ENCODE measurements around the gene FRAS1.

Gene FRAS1

DNA sequence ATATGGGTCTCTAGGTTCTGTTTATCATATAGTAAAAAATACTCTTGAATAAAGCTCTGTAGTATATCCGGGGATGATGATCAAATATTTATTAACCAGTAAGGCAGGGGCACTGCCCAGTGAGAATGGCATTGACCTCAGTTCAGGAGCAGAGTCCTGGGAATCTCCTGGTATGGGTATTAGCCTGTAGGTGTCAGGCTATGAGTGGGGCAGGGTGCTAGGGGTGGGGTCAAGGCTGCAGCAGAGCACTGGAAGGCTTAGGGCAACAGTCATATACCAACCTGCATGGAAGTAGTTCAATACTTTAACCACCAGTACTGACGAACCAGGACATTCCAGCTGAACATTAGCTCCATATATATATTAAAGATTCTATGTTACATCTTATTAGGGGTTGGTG, 274.1 kb downstream of the FRAS1 start:
- FAIRE-seq = no peak

DNA sequence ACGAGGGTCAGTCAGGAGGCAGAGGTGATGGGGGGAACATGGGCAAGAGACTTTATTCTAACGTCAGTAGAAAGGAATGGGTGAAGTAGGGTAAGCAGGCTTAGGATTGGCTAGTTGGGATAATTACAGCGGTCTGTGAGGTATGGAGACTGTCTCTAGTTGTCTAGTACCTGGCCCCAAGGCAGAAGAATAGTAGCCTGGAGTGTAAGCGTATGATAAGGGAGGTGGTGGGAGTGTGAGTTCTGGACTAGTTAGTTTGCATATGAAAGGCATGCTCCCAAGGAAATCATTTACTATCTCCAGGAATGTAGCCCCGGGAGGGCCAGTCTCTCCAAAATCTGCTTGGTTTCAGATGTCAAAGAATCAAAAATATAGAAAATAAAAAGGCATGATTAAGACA, 274.8 kb downstream of the FRAS1 start:
- no peak for FAIRE-seq

GRCh38 chr4:78332976-78333375, 275.9 kb downstream of the FRAS1 start:
- FAIRE-seq = no peak

DNA sequence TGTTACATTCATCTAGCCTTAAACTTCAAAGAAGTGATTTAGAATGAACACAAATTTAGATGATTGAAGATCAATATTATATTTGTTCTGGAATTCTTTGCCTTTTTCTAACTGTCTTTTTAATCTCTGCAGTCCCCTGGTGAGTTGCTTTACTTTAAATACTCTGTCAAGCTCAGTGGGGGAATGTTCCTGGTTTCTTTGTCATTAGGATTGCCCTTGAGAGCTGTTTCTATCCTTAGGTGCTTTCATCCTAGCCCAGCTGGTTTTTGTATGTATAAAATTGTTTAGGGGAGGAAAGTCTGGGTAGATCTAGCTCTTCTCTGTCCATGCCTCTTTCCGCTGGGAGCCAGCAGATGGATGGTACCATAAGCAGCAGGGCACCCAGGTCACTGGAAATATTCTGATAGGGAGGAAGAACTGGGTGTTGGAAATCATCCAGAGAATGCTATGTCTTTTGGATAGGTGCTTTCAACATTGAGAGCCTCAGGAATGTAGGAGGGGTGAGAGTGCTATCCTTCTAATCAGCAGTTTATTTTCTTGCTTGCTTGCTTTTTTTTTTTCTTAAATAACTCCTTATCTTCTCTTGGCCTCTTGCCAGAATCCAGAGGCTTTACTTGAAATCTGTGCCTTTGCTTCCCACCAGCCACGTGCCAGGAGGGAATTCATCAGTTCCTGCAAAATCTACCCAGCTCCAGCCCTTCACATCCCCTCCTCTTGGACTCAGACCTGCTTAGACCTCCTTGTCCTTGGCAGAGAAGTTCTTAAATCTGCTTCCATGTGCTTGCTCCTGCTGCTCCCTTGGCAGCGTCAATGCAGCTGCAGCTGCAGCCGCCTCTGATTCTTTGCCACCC, 279.2 kb downstream of the FRAS1 start:
- FAIRE-seq = no peak

DNA sequence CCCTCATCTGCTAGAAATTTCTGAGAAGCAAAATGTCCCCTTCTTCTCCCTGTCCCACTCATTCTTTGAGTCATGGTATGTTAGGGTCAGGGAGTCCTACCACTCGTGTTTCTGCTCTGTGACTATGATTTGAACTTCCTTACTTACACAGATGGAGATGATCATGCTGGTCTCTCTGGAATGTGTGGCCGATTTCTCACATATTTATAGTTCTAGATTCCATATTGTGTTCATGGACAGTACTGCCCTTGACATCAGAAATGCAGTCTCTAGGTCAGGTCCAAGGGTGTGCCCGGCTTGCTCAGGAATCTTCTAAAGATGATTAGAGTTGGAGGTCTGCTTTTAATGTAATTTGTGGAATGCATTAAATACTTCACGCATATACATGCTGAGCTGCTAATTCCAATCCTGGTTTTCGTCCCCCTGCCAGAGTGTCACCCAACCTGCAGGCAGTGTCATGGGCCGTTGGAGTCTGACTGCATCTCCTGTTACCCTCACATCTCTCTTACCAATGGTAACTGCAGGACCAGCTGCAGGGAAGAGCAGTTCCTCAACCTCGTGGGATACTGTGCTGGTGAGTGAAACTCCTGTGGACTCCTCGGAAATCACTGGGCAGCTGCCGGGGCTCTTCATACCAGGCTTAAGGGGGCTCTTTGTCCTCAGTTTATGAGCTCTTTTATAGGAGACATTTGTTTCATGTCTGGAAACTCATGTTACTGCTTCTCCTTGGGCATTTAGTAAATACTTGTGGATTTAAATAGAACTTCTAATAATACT, 280.3 kb downstream of the FRAS1 start:
- no peak for FAIRE-seq

- no peak for FAIRE-seq
These were observed 285.0 kb downstream of the FRAS1 start for GRCh38 chr4:78342125-78342524.

DNA sequence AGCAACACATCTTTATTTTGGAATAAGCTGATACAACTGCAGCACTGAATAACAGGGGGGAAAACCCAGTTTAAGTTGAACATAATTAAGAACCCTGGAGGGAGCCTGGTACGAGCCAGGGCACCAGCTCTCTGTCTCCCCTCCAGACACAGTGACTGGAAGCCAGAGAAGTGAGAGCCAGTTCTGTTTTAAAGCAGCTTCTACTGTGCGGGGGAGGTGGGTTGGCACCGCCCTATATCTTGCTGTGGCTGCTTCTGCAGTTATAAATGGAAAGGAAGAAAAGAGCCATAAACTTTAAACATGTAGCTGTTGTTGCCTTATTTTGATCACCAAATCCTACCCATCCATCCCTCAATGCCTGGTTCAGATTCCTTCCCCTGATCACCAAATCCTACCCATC, 286.6 kb downstream of the FRAS1 start:
- no peak for FAIRE-seq

GRCh38 chr4:78345237-78345636, 288.1 kb downstream of the FRAS1 start:
- FAIRE-seq = no peak

- FAIRE-seq = no peak
These were observed 289.1 kb downstream of the FRAS1 start for GRCh38 chr4:78346222-78346621.

DNA sequence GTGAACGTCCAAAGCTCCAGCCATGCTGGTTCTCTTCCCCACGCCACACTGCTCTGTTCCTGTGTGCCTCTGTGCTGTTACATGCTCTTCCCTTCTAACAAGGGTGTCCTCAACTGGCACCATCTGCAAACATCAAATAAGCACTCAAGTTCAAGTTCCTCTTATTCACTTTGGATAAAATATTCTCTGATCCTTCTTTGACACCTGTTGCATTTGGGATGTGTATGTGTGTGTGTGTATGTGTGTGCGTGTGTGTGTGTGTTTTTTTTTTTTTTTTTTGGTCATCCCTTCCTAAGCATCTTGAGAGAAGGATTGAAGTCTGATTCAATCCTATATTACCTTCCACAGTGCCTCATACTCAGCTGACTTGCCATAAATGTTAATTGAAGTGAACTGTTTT, 290.4 kb downstream of the FRAS1 start:
- no peak for FAIRE-seq

DNA sequence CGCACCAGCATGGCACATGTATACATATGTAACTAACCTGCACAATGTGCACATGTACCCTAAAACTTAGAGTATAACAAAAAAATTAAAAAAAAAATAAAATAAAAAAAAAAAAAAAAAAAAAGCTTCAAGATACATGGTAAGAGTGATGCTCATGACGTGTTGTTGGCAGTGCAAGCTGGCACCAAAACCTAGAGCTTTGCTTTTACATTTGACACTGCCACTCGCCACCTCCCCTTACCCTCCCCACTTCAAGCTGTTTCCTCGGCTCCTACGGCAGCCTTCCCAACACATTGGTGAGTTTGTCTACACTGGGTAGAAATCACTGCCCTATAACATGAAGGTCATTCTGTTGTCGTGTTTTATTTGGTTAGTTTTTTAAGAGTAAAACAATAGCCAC, 296.8 kb downstream of the FRAS1 start:
- no peak for FAIRE-seq

GRCh38 chr4:78354782-78355181, 297.7 kb downstream of the FRAS1 start:
- FAIRE-seq = no peak

DNA sequence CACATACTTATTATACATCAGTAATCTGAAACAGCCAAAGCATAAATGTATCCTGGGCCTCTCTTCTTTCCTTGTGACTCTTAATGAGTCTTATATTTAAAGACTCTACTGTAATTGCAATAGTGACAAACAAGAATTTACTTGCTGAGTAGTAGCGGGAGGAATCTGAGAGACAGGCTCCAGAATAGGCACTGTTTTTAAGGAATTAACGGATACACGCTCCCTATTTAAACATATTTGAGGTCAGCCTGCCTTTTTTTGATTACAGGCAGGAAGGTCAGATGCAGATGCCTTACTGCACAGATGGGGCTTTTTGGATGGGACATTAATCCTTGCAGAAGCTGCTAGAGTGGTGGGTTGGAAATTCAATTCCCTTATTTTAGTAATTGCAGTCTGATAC, 298.2 kb downstream of the FRAS1 start:
- no peak for FAIRE-seq

GRCh38 chr4:78356251-78356786, 299.2 kb downstream of the FRAS1 start:
- no peak for FAIRE-seq

- FAIRE-seq = no peak
These were observed 300.0 kb downstream of the FRAS1 start for GRCh38 chr4:78357122-78357521.

- no peak for FAIRE-seq
These were observed 303.3 kb downstream of the FRAS1 start for GRCh38 chr4:78360466-78360865.

DNA sequence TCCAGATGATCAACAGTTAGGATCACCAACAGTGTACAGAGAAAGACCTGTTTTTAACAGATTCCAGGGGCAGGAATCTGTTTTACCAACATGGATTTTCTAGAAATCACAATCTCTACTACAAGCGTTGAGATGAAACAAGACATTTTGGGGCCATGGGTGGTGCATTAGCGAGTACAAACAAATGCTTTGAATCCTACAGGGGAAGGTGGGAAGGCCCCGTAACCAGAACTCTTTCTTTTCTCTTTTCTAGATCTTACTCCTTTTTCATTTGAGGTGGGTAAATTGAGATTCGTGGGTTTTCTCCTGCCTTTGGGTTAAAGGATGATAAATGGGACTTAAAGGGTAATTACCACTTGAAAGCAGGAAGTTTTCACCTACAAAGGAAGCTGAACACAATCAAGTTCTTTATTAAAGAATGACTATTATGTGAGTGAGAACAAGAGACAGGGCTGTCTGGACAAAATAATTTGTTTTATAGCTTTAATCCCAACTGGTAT, 304.5 kb downstream of the FRAS1 start:
- FAIRE-seq = no peak

GRCh38 chr4:78362310-78362709, 305.2 kb downstream of the FRAS1 start:
- no peak for FAIRE-seq

GRCh38 chr4:78363031-78363570, 306.0 kb downstream of the FRAS1 start:
- no peak for FAIRE-seq

DNA sequence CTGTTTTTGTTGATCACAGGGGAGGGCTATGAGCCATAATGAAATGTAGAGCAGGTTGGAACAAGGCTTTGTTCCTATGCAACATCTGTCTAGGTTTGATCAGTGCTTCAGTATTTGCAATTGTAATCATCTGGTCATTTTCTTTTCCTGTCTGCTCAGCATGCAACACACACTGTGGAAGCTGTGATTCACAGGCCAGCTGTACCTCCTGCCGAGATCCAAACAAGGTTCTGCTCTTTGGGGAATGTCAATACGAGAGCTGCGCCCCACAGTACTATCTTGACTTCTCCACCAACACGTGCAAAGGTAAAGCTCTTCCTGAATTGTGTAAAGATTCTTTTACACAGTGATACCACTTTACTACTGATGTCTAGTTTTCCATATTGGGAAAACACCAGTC, 312.6 kb downstream of the FRAS1 start:
- FAIRE-seq = no peak

- FAIRE-seq = no peak
These were observed 313.7 kb downstream of the FRAS1 start for GRCh38 chr4:78370631-78371372.

DNA sequence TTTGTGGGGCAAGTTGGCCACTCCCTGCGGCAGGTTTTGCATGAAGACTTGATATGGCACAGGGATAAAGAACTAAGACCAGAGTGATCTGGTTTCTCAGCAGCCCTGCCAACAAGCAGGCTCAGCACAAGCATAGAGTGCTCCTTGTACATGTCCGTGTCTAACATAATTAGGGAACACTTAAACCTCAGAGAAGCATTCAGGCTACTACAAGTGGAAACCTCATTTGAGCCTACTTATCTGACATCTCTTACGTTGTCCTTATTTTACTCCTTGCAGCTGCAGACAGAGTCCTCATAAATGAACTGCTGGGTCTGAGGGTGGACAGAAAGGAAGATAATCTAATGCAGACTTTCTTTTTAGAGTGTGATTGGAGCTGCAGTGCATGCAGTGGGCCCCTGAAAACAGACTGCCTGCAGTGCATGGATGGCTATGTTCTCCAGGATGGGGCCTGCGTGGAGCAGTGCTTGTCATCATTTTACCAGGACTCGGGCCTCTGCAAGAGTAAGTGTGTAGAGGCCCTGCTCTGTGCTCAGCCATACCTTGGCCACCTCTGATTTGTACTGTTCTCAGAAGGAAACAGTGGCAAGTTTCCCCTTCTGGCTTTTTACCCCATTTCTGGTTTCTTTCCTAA, 315.3 kb downstream of the FRAS1 start:
- no peak for FAIRE-seq

All from A204.1 (cell line).